Esophagus muscularis mucosa (tissue), 4 donors: ENCODE data around the gene TMEM134. TPM values are rescaled to one million over a fixed set of nuclear protein-coding genes. Genes with fewer than 3 reads are reported as not detected.

Source experiments
- DNase-seq: peaks from one replicate; pipeline ENCODE4 v3.0.0-alpha.2; 2017; ENCODE audit errors: extremely low spot score
- H3K27ac ChIP-seq, 4 donors: fragments of 200-600 bp; sonication (generic); replicated peaks in 1 of 4; 1 replicate in 3 of 4; 2 replicates in 1 of 4; pipeline ENCODE4 v1.5.1; 2016 to 2019; ENCODE audit warnings: mild to moderate bottlenecking in 1 of 4
- H3K27me3 ChIP-seq, 4 donors: fragments of 200-600 bp; sonication (generic); one replicate each; pipeline versions ENCODE4 v1.5.1 to v1.6.0; 2016 to 2019
- H3K36me3 ChIP-seq, 4 donors: fragments of 200-600 bp; sonication (generic); one replicate each; pipeline ENCODE4 v1.5.1; 2016 to 2019
- H3K4me1 ChIP-seq, 4 donors: fragments of 200-600 bp; sonication (generic); one replicate each; pipeline ENCODE4 v1.5.1; 2016 to 2019
- H3K4me3 ChIP-seq, 4 donors: fragments of 200-600 bp; sonication (generic); 1 replicate in 2 of 4; 2 replicates in 2 of 4; pipeline ENCODE4 v1.5.1; 2016 to 2019; ENCODE audit warnings: mild to moderate bottlenecking in 4 of 4, moderate library complexity in 1 of 4
- H3K9me3 ChIP-seq, 4 donors: fragments of 200-600 bp; sonication (generic); 1 replicate in 3 of 4; 2 replicates in 1 of 4; pipeline ENCODE4 v1.5.1; 2016 to 2019
- CTCF ChIP-seq, 3 experiments: fragments of 200-600 bp in 2 of 3; fragments of 450-650 bp in 1 of 3; sonication (generic) in 2 of 3; IDR thresholded peaks; one replicate each; pipeline ENCODE4 v1.5.1; 2017 to 2019; ENCODE audit warnings: antibody characterized with exemption in 3 of 3, mild to moderate bottlenecking in 2 of 3, moderate library complexity in 1 of 3
- EP300 ChIP-seq: sonication (generic); formaldehyde crosslinking; IDR thresholded peaks from one replicate; pipeline ENCODE4 v1.6.1; 2017; ENCODE audit warnings: antibody characterized with exemption
- POLR2A ChIP-seq: fragments of 450-650 bp; IDR thresholded peaks from one replicate; pipeline ENCODE4 v1.6.1; 2017; ENCODE audit warnings: antibody characterized with exemption, moderate library complexity, mild to moderate bottlenecking, low read depth
- POLR2AphosphoS5 ChIP-seq, 2 donors: sonication (generic); formaldehyde crosslinking; IDR thresholded peaks; one replicate each; pipeline ENCODE4 v1.6.1; 2017; ENCODE audit warnings: antibody characterized with exemption in 2 of 2
- WGBS: methylation state at CpG from one replicate; pipeline ENCODE4 v1.1.5; 2018; 5-methylcytosine and 5-hydroxymethylcytosine counted together
- intact Hi-C: fragments of 100-400 bp; cut with DNase I; formaldehyde crosslinking; loops from one replicate; pipeline ENCODE4 v1.15.1; 2023
- total RNA-seq, 4 donors: library from RNA; depleted of rRNA; stranded (reverse); fragments of >200 nt; gene quantifications; one replicate each; pipeline versions ENCODE4 v1.1.0 to v1.2.1, GENCODE V29; 2016

Gene TMEM134
- total RNA-seq, 4 donors from 2014 or later = 36.1 to 48.7 (median 46.2) TPM

GRCh38 chr11:67469508-67469811 is 409 bp upstream of the TMEM134 start:
- Histone ChIP-seq H3K4me1 (peaks cover 22 to 48% (median 43%) of the 10 kb centered on the region in 4 donors), H3K36me3 (no peaks in the 10 kb centered on the region), H3K9me3 (no peaks in the 10 kb centered on the region), H3K4me3 (peak overlapping the region; percentile 71 to 95 (median 88)), H3K27ac (peak overlapping the region; percentile 89 to 93 (median 92)), H3K27me3 (no peaks in the 10 kb centered on the region)
- DNase-seq = no peak
- 17% methylated on average over 6 of the region's 9 CpGs for WGBS
- intact Hi-C loops = loop anchor here (5.0 kb wide), 1 partner anchor 67 kb away; the partner anchor contains the start of genes PPP1CA and TBC1D10C
- TF ChIP-seq CTCF (IDR thresholded peaks at IDR 0.05) = no peak
- no peak for TF ChIP-seq EP300
- TF ChIP-seq POLR2AphosphoS5 (IDR thresholded peaks at IDR 0.05) = no peak
- TF ChIP-seq POLR2A = peak; percentile 41

GRCh38 chr11:67468456-67468758 is 644 bp downstream of the TMEM134 start:
- DNase-seq = no peak
- H3K4me1 ChIP-seq = peaks cover 30 to 59% (median 53%) of the 10 kb centered on the region in 4 donors
- peak overlapping the region; percentile 71 to 95 (median 88) for H3K4me3 ChIP-seq
- no CpG with 5 or more reads among the region's 6 CpGs for WGBS
- intact Hi-C loops = loop anchor here (5.0 kb wide), 1 partner anchor 66 kb away; the partner anchor contains the start of genes PPP1CA and TBC1D10C
- peak overlapping the region; percentile 89 to 93 (median 92) for H3K27ac ChIP-seq
- H3K27me3 ChIP-seq = no peaks in the 10 kb centered on the region
- H3K36me3 ChIP-seq = no peaks in the 10 kb centered on the region
- H3K9me3 ChIP-seq = no peaks in the 10 kb centered on the region
- no peak for TF ChIP-seq CTCF (IDR thresholded peaks at IDR 0.05)
- TF ChIP-seq POLR2A = no peak

- intact Hi-C loops = loop anchor here (5.0 kb wide), 1 partner anchor 66 kb away; the partner anchor contains the start of genes PPP1CA and TBC1D10C
- WGBS = 40% methylated on average over 1 of the region's 5 CpGs
- peak overlapping the region; percentile 71 to 95 (median 88) for H3K4me3 ChIP-seq
- peaks cover 30 to 60% (median 54%) of the 10 kb centered on the region in 4 donors for H3K4me1 ChIP-seq
- no peaks in the 10 kb centered on the region for H3K36me3 ChIP-seq
- TF ChIP-seq POLR2A (no peak), CTCF (IDR thresholded peaks at IDR 0.05) (no peak), EP300 (no peak), POLR2AphosphoS5 (IDR thresholded peaks at IDR 0.05) (no peak)
- H3K27me3 ChIP-seq = no peaks in the 10 kb centered on the region
- DNase-seq = no peak
- H3K9me3 ChIP-seq = no peaks in the 10 kb centered on the region
- peak overlapping the region; percentile 89 to 93 (median 92) for H3K27ac ChIP-seq
Measured at GRCh38 chr11:67468056-67468455, 995 bp downstream of the TMEM134 start.

GRCh38 chr11:67466962-67467771 is 1.9 kb downstream of the TMEM134 start:
- no peaks in the 10 kb centered on the region for H3K27me3 ChIP-seq
- 86% methylated on average over 6 of the region's 11 CpGs for WGBS
- DNase-seq = no peak
- peak overlapping the region; percentile 18 to 94 (median 92) for H3K27ac ChIP-seq
- intact Hi-C loops = loop anchor here (5.0 kb wide), 1 partner anchor 65 kb away; the partner anchor contains the start of genes PPP1CA and TBC1D10C
- H3K36me3 ChIP-seq = no peaks in the 10 kb centered on the region
- H3K4me3 ChIP-seq = peak overlapping the region in 1 of 4 donors; percentile 95
- H3K9me3 ChIP-seq = no peaks in the 10 kb centered on the region
- TF ChIP-seq POLR2A (no peak), CTCF (IDR thresholded peaks at IDR 0.05) (no peak), POLR2AphosphoS5 (IDR thresholded peaks at IDR 0.05) (no peak), EP300 (no peak)
- peaks cover 30 to 60% (median 54%) of the 10 kb centered on the region in 4 donors for H3K4me1 ChIP-seq
